Measurements from ENCODE around the gene TRIO. TPM values are rescaled to one million over a fixed set of nuclear protein-coding genes. Genes with fewer than 3 reads are reported as not detected.

TRIO gene
- total and polyA plus RNA-seq, 2 of the 8 experiments (the other 6 are each of a cell fraction or from before 2014, with no cell fraction given), result 35.1 to 69.1 TPM

GRCh38 chr5:14228219-14228618, 85.1 kb downstream of the TRIO start:
- H3K9ac ChIP-seq (replicated peaks in 1 of 4; ENCODE audit: extremely low read depth in 1 of 4, low read depth in 3 of 4, low read length in 3 of 4), result no peak overlapping the region
- H3K4me1 ChIP-seq (replicated peaks in 1 of 4; ENCODE audit: control insufficient read depth in 3 of 4, insufficient read depth in 4 of 4, low read length in 3 of 4), result peaks cover 0 to 12% (median 6%) of the 10 kb centered on the region in 4 experiments; a peak in 4 of 7 replicates
- no peak overlapping the region for H4K91ac ChIP-seq (replicated peaks; ENCODE audit: insufficient read length, low read length)
- H4K8ac ChIP-seq (ENCODE audit: extremely low read depth, insufficient read depth, low read length), result no peak overlapping the region
- H3K4ac ChIP-seq (replicated peaks; ENCODE audit: insufficient read length, low read depth, low read length), result no peak overlapping the region
- no peaks in the 10 kb centered on the region for H3K27me3 ChIP-seq (replicated peaks in 1 of 4; ENCODE audit: control insufficient read depth in 3 of 4, extremely low read depth in 1 of 4, insufficient read depth in 3 of 4, low read length in 3 of 4)
- H3K27ac ChIP-seq (ENCODE audit: low read depth, low read length), result no peak overlapping the region
- peaks cover 11 to 96% of the 10 kb centered on the region in 2 experiments; a peak in 3 of 4 replicates for H3K79me2 ChIP-seq (ENCODE audit: control insufficient read depth in 1 of 2, insufficient read depth in 2 of 2, low read length in 2 of 2)
- no peak overlapping the region for H2AFZ ChIP-seq (ENCODE audit: low read length)
- CTCF ChIA-PET (ENCODE audit: partially characterized antibody), result interaction anchor here (1.4 to 1.6 kb wide), 2 partner anchors 10 to 11 kb away, joined by 3 to 5 read pairs; no protein-coding TSS in a partner anchor
- H3K23ac ChIP-seq (ENCODE audit: insufficient read length), result no peak overlapping the region
- no peak for DNase-seq (ENCODE audit: low read depth in 1 of 2, low spot score in 2 of 2)
- H2BK5ac ChIP-seq (ENCODE audit: low read depth, low read length), result no peak overlapping the region
- H2BK12ac ChIP-seq (ENCODE audit: low read depth, low read length), result no peak overlapping the region
- H2BK120ac ChIP-seq (replicated peaks; ENCODE audit: low read depth, low read length), result no peak overlapping the region
- H3K14ac ChIP-seq (ENCODE audit: insufficient read length), result no peak overlapping the region
- H3K4me3 ChIP-seq (ENCODE audit: extremely low read depth in 1 of 4, insufficient read depth in 2 of 4, low read depth in 3 of 4, low read length in 4 of 4), result no peak overlapping the region
- H4K5ac ChIP-seq (ENCODE audit: insufficient read length, low read depth, low read length), result no peak overlapping the region
- no peak overlapping the region for H3K4me2 ChIP-seq (ENCODE audit: insufficient read depth in 1 of 2, low read depth in 2 of 2, low read length in 2 of 2)
- no peak overlapping the region for H2BK20ac ChIP-seq (ENCODE audit: low read length)
- WGBS, 2 experiments (ENCODE audit: extremely low coverage in 1 of 2, insufficient coverage in 1 of 2, insufficient read length in 1 of 2, insufficient replicate concordance in 2 of 2, low coverage in 1 of 2, low lambda C conversion rate in 2 of 2, missing lambda C conversion rate in 1 of 2), result 94% methylated on average over 6 of the region's 6 CpGs; no CpG with 5 or more reads in 1 of the 2 experiments
- H3K9me3 ChIP-seq (ENCODE audit: insufficient read depth in 2 of 2, low read depth in 1 of 2, low read length in 1 of 2), result no peaks in the 10 kb centered on the region
- H3K36me3 ChIP-seq (ENCODE audit: control insufficient read depth in 2 of 4, insufficient read depth in 4 of 4, low read length in 3 of 4), result no peaks in the 10 kb centered on the region; a peak in 1 of 8 replicates
- H3K79me1 ChIP-seq (ENCODE audit: low read depth, low read length), result peaks cover 17% of the 10 kb centered on the region
- FAIRE-seq, result no peak
- POLR2A ChIA-PET (ENCODE audit: partially characterized antibody), result no interaction called here
- H4K20me1 ChIP-seq (replicated peaks in 1 of 2; ENCODE audit: control insufficient read depth in 1 of 2, insufficient read depth in 2 of 2, low read length in 2 of 2), result peaks cover 2 to 10% of the 10 kb centered on the region in 2 experiments
- no peak overlapping the region for H2AK5ac ChIP-seq (ENCODE audit: low read depth, low read length)
- no peaks in the 10 kb centered on the region for H3K23me2 ChIP-seq (ENCODE audit: low read depth, low read length)
- H3K56ac ChIP-seq (replicated peaks; ENCODE audit: insufficient read length, low read depth, low read length), result no peak overlapping the region
- no peak overlapping the region for H3K18ac ChIP-seq (ENCODE audit: extremely low read depth, low read length)
- no peak overlapping the region for H2BK15ac ChIP-seq (ENCODE audit: low read length)
- TF ChIP-seq KDM4A (IDR thresholded peaks at IDR 0.05; ENCODE audit: low read depth, low read length, severe bottlenecking), result no peak
- TF ChIP-seq GABPA (IDR thresholded peaks at IDR 0.05; ENCODE audit: borderline replicate concordance, insufficient read depth, low read length), result no peak
- no peak for TF ChIP-seq RNF2 (IDR thresholded peaks at IDR 0.05; ENCODE audit: borderline replicate concordance, low read depth, low read length, missing control alignments, poor library complexity, severe bottlenecking)
- no peak for TF ChIP-seq EP300 (IDR thresholded peaks at IDR 0.05; ENCODE audit: borderline replicate concordance in 1 of 2, low read depth in 2 of 2, low read length in 2 of 2)
- TF ChIP-seq ASH2L (IDR thresholded peaks at IDR 0.05; ENCODE audit: low read length), result no peak
- no peak for TF ChIP-seq EZH2 (IDR thresholded peaks at IDR 0.05; ENCODE audit: low read depth, low read length, severe bottlenecking)
- TF ChIP-seq KDM5A (IDR thresholded peaks at IDR 0.05; ENCODE audit: low read length), result no peak
- no peak for TF ChIP-seq YY1 (IDR thresholded peaks at IDR 0.05; ENCODE audit: low read depth, low read length)
- no peak for TF ChIP-seq CREB1 (IDR thresholded peaks at IDR 0.05)
- no peak for TF ChIP-seq POLR2A (IDR thresholded peaks at IDR 0.05; ENCODE audit: control extremely low read depth in 1 of 2, low read depth in 2 of 2, low read length in 2 of 2)
- no peak for TF ChIP-seq TCF12 (IDR thresholded peaks at IDR 0.05; ENCODE audit: low read depth, low read length)
- no peak for TF ChIP-seq CEBPB (IDR thresholded peaks at IDR 0.05; ENCODE audit: low read depth, low read length)
- TF ChIP-seq TBP (IDR thresholded peaks at IDR 0.05; ENCODE audit: low read depth, low read length), result no peak
- TF ChIP-seq POLR2AphosphoS5 (IDR thresholded peaks at IDR 0.05; ENCODE audit: low read depth, low read length), result no peak
- no peak for TF ChIP-seq SIN3A (conservative IDR thresholded peaks at IDR 0.05 in 1 of 2, IDR thresholded peaks at IDR 0.05 in 1 of 2; ENCODE audit: low read depth in 1 of 2, low read length in 2 of 2)
